ENCODE measurements around the gene UCK1. TPM values are rescaled to one million over a fixed set of nuclear protein-coding genes. Genes with fewer than 3 reads are reported as not detected.
"Not testable (repeated sequence)": the region's sequence is repeated elsewhere in the genome, so short reads cannot be mapped to it uniquely, and the experiment has no call there.

The UCK1 gene
- total RNA-seq, 1 experiment from 2014 or later = 31.7 TPM

GRCh38 chr9:131554843-131555351, 23.8 kb upstream of the UCK1 start:
- no peaks in the 10 kb centered on the region for H3K79me2 ChIP-seq (ENCODE audit: low read depth)
- intact Hi-C loops (cut with micrococcal nuclease; ENCODE audit: unreplicated experiment) = no loop called here
- H3K4me1 ChIP-seq (replicated peaks; ENCODE audit: insufficient read depth) = no peaks in the 10 kb centered on the region
- no peak overlapping the region for H3K4me3 ChIP-seq
- TF ChIP-seq EZH2 (IDR thresholded peaks at IDR 0.05; ENCODE audit: low read depth) (no peak), CTCF (conservative IDR thresholded peaks at IDR 0.05) (no peak)
- H3K36me3 ChIP-seq (ENCODE audit: low read depth) = no peaks in the 10 kb centered on the region
- no peaks in the 10 kb centered on the region for H3K9me2 ChIP-seq (ENCODE audit: insufficient read depth)
- no peak overlapping the region for H3K27ac ChIP-seq
- no peak overlapping the region for H3K4me2 ChIP-seq
- H2AFZ ChIP-seq = no peak overlapping the region
- H4K20me1 ChIP-seq (ENCODE audit: insufficient read depth) = no peaks in the 10 kb centered on the region
- BruUV-seq (replicated peaks) = no TSS peak
- ChIA-PET CTCF (interaction anchor here (0.6 kb wide), 1 partner anchor 306 kb away, joined by 6 read pairs; no protein-coding TSS in a partner anchor), POLR2A (ENCODE audit: unreplicated experiment) (no interaction called here)
- H3K27me3 ChIP-seq (ENCODE audit: insufficient read depth, low read depth) = peaks cover 12% of the 10 kb centered on the region
- no peaks in the 10 kb centered on the region for H3K9me3 ChIP-seq (ENCODE audit: insufficient read depth, low read depth)
- no peak for DNase-seq
- H3F3A ChIP-seq (ENCODE audit: insufficient read depth, low read depth) = no peaks in the 10 kb centered on the region

GRCh38 chr9:131554087-131554842, 23.2 kb upstream of the UCK1 start:
- H3K4me1 ChIP-seq (replicated peaks; ENCODE audit: insufficient read depth) = no peaks in the 10 kb centered on the region
- ChIA-PET CTCF (no interaction called here), POLR2A (ENCODE audit: unreplicated experiment) (no interaction called here)
- no peak overlapping the region for H3K4me3 ChIP-seq
- no peaks in the 10 kb centered on the region for H3F3A ChIP-seq (ENCODE audit: insufficient read depth, low read depth)
- no peaks in the 10 kb centered on the region for H3K9me2 ChIP-seq (ENCODE audit: insufficient read depth)
- no peaks in the 10 kb centered on the region for H3K79me2 ChIP-seq (ENCODE audit: low read depth)
- H3K36me3 ChIP-seq (ENCODE audit: low read depth) = no peaks in the 10 kb centered on the region
- intact Hi-C loops (cut with micrococcal nuclease; ENCODE audit: unreplicated experiment) = no loop called here
- TF ChIP-seq EZH2 (IDR thresholded peaks at IDR 0.05; ENCODE audit: low read depth) = no peak
- no peak for TF ChIP-seq CTCF (conservative IDR thresholded peaks at IDR 0.05)
- H3K4me2 ChIP-seq = no peak overlapping the region
- no peak overlapping the region for H2AFZ ChIP-seq
- H3K27ac ChIP-seq = no peak overlapping the region
- BruUV-seq (replicated peaks) = no TSS peak
- H3K9me3 ChIP-seq (ENCODE audit: insufficient read depth, low read depth) = no peaks in the 10 kb centered on the region
- no peaks in the 10 kb centered on the region for H4K20me1 ChIP-seq (ENCODE audit: insufficient read depth)
- DNase-seq = no peak
- H3K27me3 ChIP-seq (ENCODE audit: insufficient read depth, low read depth) = peaks cover 19% of the 10 kb centered on the region

GRCh38 chr9:131552030-131552429, 21.0 kb upstream of the UCK1 start:
- no TSS peak for BruUV-seq (replicated peaks)

GRCh38 chr9:131550465-131550864, 19.4 kb upstream of the UCK1 start:
- H3K27me3 ChIP-seq (ENCODE audit: insufficient read depth, low read depth) = peaks cover 57% of the 10 kb centered on the region
- intact Hi-C loops (cut with micrococcal nuclease; ENCODE audit: unreplicated experiment); H3K4me3 ChIP-seq; H3K9me3 ChIP-seq (ENCODE audit: insufficient read depth, low read depth); POLR2A ChIA-PET (ENCODE audit: unreplicated experiment); H2AFZ ChIP-seq; BruUV-seq (replicated peaks); DNase-seq; H3K27ac ChIP-seq; H4K20me1 ChIP-seq (ENCODE audit: insufficient read depth); H3F3A ChIP-seq (ENCODE audit: insufficient read depth, low read depth); H3K36me3 ChIP-seq (ENCODE audit: low read depth); H3K79me2 ChIP-seq (ENCODE audit: low read depth); H3K9me2 ChIP-seq (ENCODE audit: insufficient read depth); H3K4me2 ChIP-seq: not testable (repeated sequence)
- 0 out of 2 replicates have a peak, but pooled peaks cover 16% of the 10 kb centered on the region for H3K4me1 ChIP-seq (replicated peaks; ENCODE audit: insufficient read depth)
- CTCF ChIA-PET = interaction anchor here (0.6 to 0.7 kb wide), 2 partner anchors 38 to 175 kb away, joined by 3 to 11 read pairs; no protein-coding TSS in a partner anchor

More at GRCh38 chr9:131552030-131552429, 21.0 kb upstream of the UCK1 start:
- H2AFZ ChIP-seq = no peak overlapping the region
- no peaks in the 10 kb centered on the region for H3K36me3 ChIP-seq (ENCODE audit: low read depth)
- H3K4me3 ChIP-seq = no peak overlapping the region
- H3F3A ChIP-seq (ENCODE audit: insufficient read depth, low read depth) = no peaks in the 10 kb centered on the region
- no peak for DNase-seq
- H3K9me3 ChIP-seq (ENCODE audit: insufficient read depth, low read depth) = no peaks in the 10 kb centered on the region
- ChIA-PET CTCF (no interaction called here), POLR2A (ENCODE audit: unreplicated experiment) (no interaction called here)
- no peak overlapping the region for H3K27ac ChIP-seq
- 0 out of 2 replicates have a peak, but pooled peaks cover 2% of the 10 kb centered on the region for H3K4me1 ChIP-seq (replicated peaks; ENCODE audit: insufficient read depth)
- H4K20me1 ChIP-seq (ENCODE audit: insufficient read depth) = no peaks in the 10 kb centered on the region
- H3K27me3 ChIP-seq (ENCODE audit: insufficient read depth, low read depth) = peaks cover 41% of the 10 kb centered on the region
- no peaks in the 10 kb centered on the region for H3K9me2 ChIP-seq (ENCODE audit: insufficient read depth)
- intact Hi-C loops (cut with micrococcal nuclease; ENCODE audit: unreplicated experiment) = no loop called here
- H3K4me2 ChIP-seq = no peak overlapping the region
- H3K79me2 ChIP-seq (ENCODE audit: low read depth) = no peaks in the 10 kb centered on the region
- TF ChIP-seq CTCF (conservative IDR thresholded peaks at IDR 0.05) = no peak
- TF ChIP-seq EZH2 (IDR thresholded peaks at IDR 0.05; ENCODE audit: low read depth) = no peak

GRCh38 chr9:131549186-131549585, 18.1 kb upstream of the UCK1 start:
- CTCF ChIA-PET; intact Hi-C loops (cut with micrococcal nuclease; ENCODE audit: unreplicated experiment); H3K4me2 ChIP-seq; H3K36me3 ChIP-seq (ENCODE audit: low read depth); H2AFZ ChIP-seq; H3F3A ChIP-seq (ENCODE audit: insufficient read depth, low read depth); H3K9me3 ChIP-seq (ENCODE audit: insufficient read depth, low read depth); H3K79me2 ChIP-seq (ENCODE audit: low read depth); H4K20me1 ChIP-seq (ENCODE audit: insufficient read depth); H3K27ac ChIP-seq; BruUV-seq (replicated peaks); DNase-seq; H3K9me2 ChIP-seq (ENCODE audit: insufficient read depth); POLR2A ChIA-PET (ENCODE audit: unreplicated experiment); H3K4me3 ChIP-seq: not testable (repeated sequence)
- peaks cover 67% of the 10 kb centered on the region for H3K27me3 ChIP-seq (ENCODE audit: insufficient read depth, low read depth)
- peaks cover 21% of the 10 kb centered on the region for H3K4me1 ChIP-seq (replicated peaks; ENCODE audit: insufficient read depth)
